NB4 (cell line): ENCODE results near the gene PTPN23.

Experiments used
- MYC ChIP-seq: IDR thresholded peaks from 2 replicates; pipeline ENCODE4 v1.6.1; 2011; ENCODE audit warnings: low read depth, low read length
- POLR2A ChIP-seq: IDR thresholded peaks from 2 replicates; pipeline ENCODE4 v1.6.1; 2011; ENCODE audit warnings: mild to moderate bottlenecking; ENCODE audit not compliant: insufficient read length; ENCODE audit errors: extremely low read depth
- TF ChIP-seq, protein P1 (sequence below): IDR thresholded peaks from one replicate; pipeline ENCODE4 v1.5.1; 2012; ENCODE audit warnings: low read depth, low read length
- TF ChIP-seq, protein P2 (sequence below): IDR thresholded peaks from 2 replicates; pipeline ENCODE4 v1.6.1; 2011; ENCODE audit warnings: low read depth, low read length

DNA sequence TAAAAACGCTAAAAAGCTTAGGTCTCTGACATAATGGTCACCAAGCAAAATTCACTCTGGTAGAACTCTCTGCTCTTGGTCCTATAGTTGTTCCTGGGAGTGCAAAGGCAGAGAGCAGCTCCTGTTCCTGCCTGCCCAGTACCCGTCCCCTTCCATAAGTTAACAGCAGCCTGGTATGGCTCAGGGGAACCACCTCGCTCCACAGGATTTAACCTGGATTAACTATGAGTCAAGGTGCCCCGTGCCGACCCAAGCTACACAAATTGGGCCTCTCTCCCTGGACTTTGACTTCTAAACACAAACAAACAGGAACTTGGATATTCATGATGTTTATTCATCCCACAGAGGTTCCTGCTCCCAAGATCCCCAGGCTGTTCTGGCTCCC is 62.8 kb downstream of the PTPN23 start:
- TF ChIP-seq, protein P1, sequence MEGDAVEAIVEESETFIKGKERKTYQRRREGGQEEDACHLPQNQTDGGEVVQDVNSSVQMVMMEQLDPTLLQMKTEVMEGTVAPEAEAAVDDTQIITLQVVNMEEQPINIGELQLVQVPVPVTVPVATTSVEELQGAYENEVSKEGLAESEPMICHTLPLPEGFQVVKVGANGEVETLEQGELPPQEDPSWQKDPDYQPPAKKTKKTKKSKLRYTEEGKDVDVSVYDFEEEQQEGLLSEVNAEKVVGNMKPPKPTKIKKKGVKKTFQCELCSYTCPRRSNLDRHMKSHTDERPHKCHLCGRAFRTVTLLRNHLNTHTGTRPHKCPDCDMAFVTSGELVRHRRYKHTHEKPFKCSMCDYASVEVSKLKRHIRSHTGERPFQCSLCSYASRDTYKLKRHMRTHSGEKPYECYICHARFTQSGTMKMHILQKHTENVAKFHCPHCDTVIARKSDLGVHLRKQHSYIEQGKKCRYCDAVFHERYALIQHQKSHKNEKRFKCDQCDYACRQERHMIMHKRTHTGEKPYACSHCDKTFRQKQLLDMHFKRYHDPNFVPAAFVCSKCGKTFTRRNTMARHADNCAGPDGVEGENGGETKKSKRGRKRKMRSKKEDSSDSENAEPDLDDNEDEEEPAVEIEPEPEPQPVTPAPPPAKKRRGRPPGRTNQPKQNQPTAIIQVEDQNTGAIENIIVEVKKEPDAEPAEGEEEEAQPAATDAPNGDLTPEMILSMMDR: no peak
- no peak for TF ChIP-seq POLR2A
- TF ChIP-seq, protein P2, sequence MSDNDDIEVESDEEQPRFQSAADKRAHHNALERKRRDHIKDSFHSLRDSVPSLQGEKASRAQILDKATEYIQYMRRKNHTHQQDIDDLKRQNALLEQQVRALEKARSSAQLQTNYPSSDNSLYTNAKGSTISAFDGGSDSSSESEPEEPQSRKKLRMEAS: no peak
- TF ChIP-seq MYC: no peak
